ENCODE data around the gene IGFN1.
"Not testable (repeated sequence)": the region's sequence is repeated elsewhere in the genome, so short reads cannot be mapped to it uniquely, and the experiment has no call there.

The IGFN1 gene

GRCh38 chr1:201226859-201227488, 36.4 kb downstream of the IGFN1 start:
- Mint-ChIP-seq H3K4me3 (no peak overlapping the region), H3K36me3 (no peaks in the 10 kb centered on the region), H3K27ac (no peak overlapping the region), H3K9me3 (ENCODE audit: low read depth) (no peaks in the 10 kb centered on the region), H3K27me3 (peaks cover 5% of the 10 kb centered on the region), H3K4me1 (ENCODE audit: low read depth) (no peaks in the 10 kb centered on the region)

GRCh38 chr1:201228011-201228983, 37.7 kb downstream of the IGFN1 start:
- Mint-ChIP-seq H3K9me3 (ENCODE audit: low read depth) (no peaks in the 10 kb centered on the region), H3K27me3 (peaks cover 5% of the 10 kb centered on the region), H3K4me3 (no peak overlapping the region), H3K4me1 (ENCODE audit: low read depth) (no peaks in the 10 kb centered on the region), H3K27ac (no peak overlapping the region), H3K36me3 (no peaks in the 10 kb centered on the region)

- no peak overlapping the region for H3K27ac Mint-ChIP-seq
Observed at GRCh38 chr1:201229095-201229494, 38.5 kb downstream of the IGFN1 start.

GRCh38 chr1:201229771-201230635, 39.4 kb downstream of the IGFN1 start:
- no peaks in the 10 kb centered on the region for H3K9me3 Mint-ChIP-seq (ENCODE audit: low read depth)
- H3K4me3 Mint-ChIP-seq = no peak overlapping the region
- no peak overlapping the region for H3K27ac Mint-ChIP-seq
- H3K36me3 Mint-ChIP-seq = no peaks in the 10 kb centered on the region
- peaks cover 5% of the 10 kb centered on the region for H3K27me3 Mint-ChIP-seq
- no peaks in the 10 kb centered on the region for H3K4me1 Mint-ChIP-seq (ENCODE audit: low read depth)

More at GRCh38 chr1:201229095-201229494, 38.5 kb downstream of the IGFN1 start:
- Mint-ChIP-seq H3K27me3 (peaks cover 5% of the 10 kb centered on the region), H3K4me1 (ENCODE audit: low read depth) (no peaks in the 10 kb centered on the region), H3K36me3 (no peaks in the 10 kb centered on the region), H3K4me3 (no peak overlapping the region), H3K9me3 (ENCODE audit: low read depth) (no peaks in the 10 kb centered on the region)

- no peak overlapping the region for H3K4me3 Mint-ChIP-seq
- H3K36me3 Mint-ChIP-seq = no peaks in the 10 kb centered on the region
- peaks cover 5% of the 10 kb centered on the region for H3K27me3 Mint-ChIP-seq
- no peaks in the 10 kb centered on the region for H3K4me1 Mint-ChIP-seq (ENCODE audit: low read depth)
- no peaks in the 10 kb centered on the region for H3K9me3 Mint-ChIP-seq (ENCODE audit: low read depth)
- no peak overlapping the region for H3K27ac Mint-ChIP-seq
Observed at GRCh38 chr1:201230676-201231075, 40.1 kb downstream of the IGFN1 start.

- peaks cover 23% of the 10 kb centered on the region for H3K27me3 Mint-ChIP-seq
- H3K9me3 Mint-ChIP-seq (ENCODE audit: low read depth); H3K36me3 Mint-ChIP-seq; H3K27ac Mint-ChIP-seq; H3K4me3 Mint-ChIP-seq; H3K4me1 Mint-ChIP-seq (ENCODE audit: low read depth): not testable (repeated sequence)
Observed at GRCh38 chr1:201239646-201240045, 49.0 kb downstream of the IGFN1 start.

GRCh38 chr1:201240171-201240570, 49.5 kb downstream of the IGFN1 start:
- Mint-ChIP-seq H3K4me1 (ENCODE audit: low read depth) (no peaks in the 10 kb centered on the region), H3K36me3 (no peaks in the 10 kb centered on the region), H3K27me3 (peaks cover 23% of the 10 kb centered on the region), H3K4me3 (no peak overlapping the region), H3K9me3 (ENCODE audit: low read depth) (no peaks in the 10 kb centered on the region), H3K27ac (no peak overlapping the region)

GRCh38 chr1:201241736-201242135, 51.1 kb downstream of the IGFN1 start:
- Mint-ChIP-seq H3K4me3 (no peak overlapping the region), H3K27me3 (peaks cover 23% of the 10 kb centered on the region), H3K9me3 (ENCODE audit: low read depth) (no peaks in the 10 kb centered on the region), H3K36me3 (no peaks in the 10 kb centered on the region), H3K4me1 (ENCODE audit: low read depth) (no peaks in the 10 kb centered on the region), H3K27ac (no peak overlapping the region)

GRCh38 chr1:201245082-201245481, 54.5 kb downstream of the IGFN1 start:
- H3K27me3 Mint-ChIP-seq = peaks cover 20% of the 10 kb centered on the region
- H3K4me1 Mint-ChIP-seq (ENCODE audit: low read depth) = no peaks in the 10 kb centered on the region
- H3K27ac Mint-ChIP-seq = no peak overlapping the region
- no peaks in the 10 kb centered on the region for H3K36me3 Mint-ChIP-seq
- H3K9me3 Mint-ChIP-seq (ENCODE audit: low read depth) = no peaks in the 10 kb centered on the region
- H3K4me3 Mint-ChIP-seq = no peak overlapping the region

GRCh38 chr1:201248721-201249559, 58.3 kb downstream of the IGFN1 start:
- Mint-ChIP-seq H3K27ac (no peak overlapping the region), H3K27me3 (peaks cover 3% of the 10 kb centered on the region), H3K36me3 (no peaks in the 10 kb centered on the region), H3K9me3 (ENCODE audit: low read depth) (no peaks in the 10 kb centered on the region), H3K4me3 (no peak overlapping the region), H3K4me1 (ENCODE audit: low read depth) (no peaks in the 10 kb centered on the region)

GRCh38 chr1:201250326-201251011, 59.8 kb downstream of the IGFN1 start:
- H3K27me3 Mint-ChIP-seq = no peaks in the 10 kb centered on the region
- H3K36me3 Mint-ChIP-seq = no peaks in the 10 kb centered on the region
- H3K4me1 Mint-ChIP-seq (ENCODE audit: low read depth) = peaks cover 2% of the 10 kb centered on the region
- H3K4me3 Mint-ChIP-seq = no peak overlapping the region
- H3K27ac Mint-ChIP-seq = no peak overlapping the region
- H3K9me3 Mint-ChIP-seq (ENCODE audit: low read depth) = no peaks in the 10 kb centered on the region

GRCh38 chr1:201251411-201251810, 60.8 kb downstream of the IGFN1 start:
- Mint-ChIP-seq H3K27me3 (no peaks in the 10 kb centered on the region), H3K4me1 (ENCODE audit: low read depth) (peaks cover 2% of the 10 kb centered on the region), H3K9me3 (ENCODE audit: low read depth) (no peaks in the 10 kb centered on the region), H3K27ac (no peak overlapping the region), H3K36me3 (no peaks in the 10 kb centered on the region), H3K4me3 (no peak overlapping the region)

GRCh38 chr1:201251851-201252430, 61.3 kb downstream of the IGFN1 start:
- Mint-ChIP-seq H3K36me3 (no peaks in the 10 kb centered on the region), H3K9me3 (ENCODE audit: low read depth) (no peaks in the 10 kb centered on the region), H3K27me3 (no peaks in the 10 kb centered on the region), H3K4me3 (no peak overlapping the region), H3K27ac (no peak overlapping the region), H3K4me1 (ENCODE audit: low read depth) (peaks cover 2% of the 10 kb centered on the region)

All from activated naive CD8-positive, alpha-beta T cell (primary cell).